HG03558 (cell line): ENCODE measurements around the gene VIPR2.
"Not testable (repeated sequence)": the region's sequence is repeated elsewhere in the genome, so short reads cannot be mapped to it uniquely, and the experiment has no call there.

Source experiments
- ATAC-seq: cut with Tn5 transposase; IDR thresholded peaks from one replicate; pipeline ENCODE4 v1.9.1; 2021; ENCODE audit warnings: moderate number of reproducible peaks; ENCODE audit not compliant: unreplicated experiment; ENCODE audit errors: extremely low read depth

The VIPR2 gene

DNA sequence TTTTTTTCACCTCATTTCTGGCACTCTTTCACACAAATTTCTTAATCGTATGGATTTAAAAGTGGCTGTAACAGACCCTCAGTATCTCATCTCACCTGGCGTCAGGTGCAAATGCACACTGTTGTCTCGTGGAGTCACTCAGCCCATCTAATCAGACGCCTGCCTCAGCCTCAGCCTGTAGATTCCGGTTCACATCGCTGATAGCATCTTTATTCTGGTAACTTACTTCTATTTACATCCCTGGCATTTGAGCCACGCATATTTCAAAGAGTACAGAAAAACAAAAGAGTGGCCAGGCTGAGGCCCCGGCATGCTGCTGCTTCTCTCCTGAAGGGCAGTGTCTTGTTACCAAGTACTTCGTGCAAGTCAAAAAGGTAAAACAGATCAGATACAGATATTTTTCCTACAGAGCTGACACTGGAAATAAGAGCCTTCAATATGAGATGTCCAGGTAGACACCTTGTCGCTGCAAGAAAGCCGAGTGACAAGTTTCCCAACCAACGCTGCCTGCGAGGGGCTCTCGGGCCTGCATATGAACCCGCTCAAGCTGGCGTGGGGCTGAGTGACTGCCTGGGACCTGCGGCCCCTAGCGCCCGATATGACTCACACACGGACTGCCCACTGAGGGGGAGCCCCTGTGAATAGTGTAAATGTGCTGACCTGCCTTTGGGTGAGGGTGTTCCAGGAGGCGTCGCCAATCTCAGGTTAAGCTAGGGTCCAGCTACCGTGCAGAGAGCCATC, 4.3 kb downstream of the VIPR2 start:
- ATAC-seq: no peak

DNA sequence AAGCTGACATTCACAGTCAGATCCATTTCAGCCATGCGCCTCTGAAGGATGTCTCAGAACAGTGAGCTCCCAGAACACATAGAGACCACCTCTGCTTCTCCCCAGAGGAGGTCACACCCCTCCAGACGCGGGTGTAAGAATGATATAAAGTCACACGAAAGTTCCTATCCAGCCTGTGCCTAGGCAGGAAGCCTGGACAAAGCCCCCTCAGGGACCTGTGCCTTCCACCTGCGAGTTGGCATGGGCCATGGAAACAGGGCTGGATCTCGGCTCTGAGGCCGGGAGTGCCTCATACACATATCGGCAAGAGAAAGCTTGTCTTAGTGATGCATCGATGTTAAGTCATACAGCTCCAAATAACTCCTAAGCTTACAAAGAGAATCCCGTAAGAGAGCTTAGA, 5.0 kb downstream of the VIPR2 start:
- ATAC-seq: no peak

DNA sequence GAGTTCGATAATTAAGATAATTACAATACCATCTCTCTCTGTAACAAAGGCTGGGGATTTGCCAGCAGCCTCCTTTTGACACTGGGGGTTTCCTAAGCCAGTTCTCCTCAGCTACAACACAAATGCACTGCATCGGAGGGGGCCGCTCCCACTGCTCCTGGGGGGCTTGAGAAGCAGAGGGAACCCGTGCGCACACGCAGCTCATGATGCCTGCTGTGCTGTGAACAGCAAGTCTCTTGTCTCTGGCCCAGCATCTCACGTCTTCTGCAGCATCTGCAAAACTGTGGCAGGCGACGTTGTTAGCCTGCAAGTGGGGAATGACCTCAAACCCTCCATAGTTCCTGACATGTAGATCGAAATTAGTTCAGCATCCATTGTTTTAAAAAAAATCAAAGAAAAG, 5.5 kb downstream of the VIPR2 start:
- no peak for ATAC-seq

- ATAC-seq: no peak
Observed at GRCh38 chr7:159138508-159138907, 6.2 kb downstream of the VIPR2 start.

DNA sequence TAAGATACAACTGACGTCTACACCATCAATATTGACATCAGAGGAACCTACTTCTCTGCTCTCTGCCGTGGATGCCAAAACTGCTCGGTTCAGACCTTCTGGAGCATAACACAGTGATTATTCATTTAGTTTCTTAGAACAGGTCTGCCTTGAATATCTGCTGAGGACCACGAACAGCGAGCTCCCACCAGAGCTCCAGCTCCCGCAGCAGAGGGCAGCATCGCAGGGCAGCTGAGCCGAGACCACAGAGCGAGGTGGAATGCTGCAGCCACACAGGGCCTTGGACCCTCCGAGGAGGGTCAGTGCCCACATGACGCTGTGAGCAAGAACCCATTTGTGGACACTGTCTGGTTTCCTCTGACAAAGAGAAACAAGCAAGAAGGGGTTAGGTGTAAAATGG, 6.8 kb downstream of the VIPR2 start:
- no peak for ATAC-seq

DNA sequence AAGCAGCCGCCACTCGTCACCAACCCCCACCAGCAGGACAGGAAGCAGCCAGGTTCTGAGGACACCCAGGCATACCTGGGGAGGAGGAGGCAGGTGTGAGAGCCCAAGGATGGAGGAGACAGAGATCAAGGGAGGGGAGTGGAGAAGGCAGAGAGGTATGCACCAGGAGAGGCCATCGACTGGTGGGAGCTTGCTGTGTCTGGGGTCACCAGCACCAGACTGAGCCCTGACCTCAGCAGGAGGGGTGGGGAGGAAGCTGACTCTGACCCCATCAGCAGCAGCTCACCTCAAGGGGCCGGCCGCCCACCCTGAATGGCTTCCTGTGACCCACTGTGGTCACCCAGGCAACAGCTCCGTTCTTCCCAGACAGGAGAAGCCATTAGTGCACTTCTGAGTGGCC, 7.8 kb downstream of the VIPR2 start:
- no peak for ATAC-seq

GRCh38 chr7:159136442-159136841, 8.2 kb downstream of the VIPR2 start:
- no peak for ATAC-seq

- no peak for ATAC-seq
Observed at GRCh38 chr7:159136013-159136412, 8.7 kb downstream of the VIPR2 start.

DNA sequence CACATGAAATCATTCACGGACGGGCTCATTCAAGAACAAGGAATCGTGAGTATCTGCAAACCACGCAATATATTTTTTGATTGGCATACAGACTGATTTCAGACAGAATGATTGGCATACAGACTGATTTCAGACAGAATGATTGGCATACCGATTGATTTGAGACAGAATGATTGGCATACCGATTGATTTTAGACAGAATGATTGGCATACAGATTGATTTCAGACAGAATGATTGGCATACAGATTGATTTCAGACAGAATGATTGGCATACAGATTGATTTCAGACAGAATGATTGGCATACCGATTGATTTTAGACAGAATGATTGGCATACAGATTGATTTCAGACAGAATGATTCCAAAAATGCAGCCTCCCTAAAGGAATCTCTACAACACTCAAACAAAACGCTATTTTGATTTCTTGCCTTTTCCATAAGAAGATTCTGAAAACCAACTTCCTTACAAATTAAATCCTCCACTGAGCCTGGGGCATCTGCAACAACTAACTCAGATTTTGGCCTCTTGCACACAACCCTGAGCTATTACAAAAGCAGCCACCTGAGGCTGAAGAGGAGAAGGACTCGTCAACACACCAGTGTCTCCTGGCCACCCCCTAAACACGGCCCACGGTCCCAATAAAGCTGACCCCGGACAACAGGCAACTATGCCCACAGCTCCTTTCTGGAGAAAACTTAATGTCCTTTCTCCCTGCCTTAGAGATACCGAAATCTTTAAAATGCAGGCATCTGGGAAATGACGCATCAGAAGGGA, 11.8 kb downstream of the VIPR2 start:
- ATAC-seq: not testable (repeated sequence)

GRCh38 chr7:159130820-159131219, 13.8 kb downstream of the VIPR2 start:
- no peak for ATAC-seq

GRCh38 chr7:159130199-159130775, 14.4 kb downstream of the VIPR2 start:
- no peak for ATAC-seq

DNA sequence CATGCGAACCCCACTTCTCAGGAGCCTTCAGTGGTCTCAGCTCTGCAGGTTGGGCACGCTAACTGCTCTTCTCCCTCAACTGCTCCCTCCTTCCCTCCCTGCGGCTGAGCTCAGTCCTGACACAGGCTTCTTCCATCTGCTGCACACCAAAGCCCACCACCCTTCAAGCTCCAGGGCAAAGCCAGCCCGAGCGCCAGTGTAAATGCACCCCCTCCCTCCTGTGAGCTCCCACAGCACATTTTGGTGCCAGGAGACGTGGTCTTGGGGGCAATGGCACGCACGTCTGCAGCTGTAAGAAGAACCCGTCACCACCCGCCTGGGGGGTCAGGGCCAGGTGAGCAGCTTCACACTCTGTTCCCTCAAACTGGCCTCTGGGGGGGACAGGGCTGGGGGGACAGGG, 15.9 kb downstream of the VIPR2 start:
- no peak for ATAC-seq

DNA sequence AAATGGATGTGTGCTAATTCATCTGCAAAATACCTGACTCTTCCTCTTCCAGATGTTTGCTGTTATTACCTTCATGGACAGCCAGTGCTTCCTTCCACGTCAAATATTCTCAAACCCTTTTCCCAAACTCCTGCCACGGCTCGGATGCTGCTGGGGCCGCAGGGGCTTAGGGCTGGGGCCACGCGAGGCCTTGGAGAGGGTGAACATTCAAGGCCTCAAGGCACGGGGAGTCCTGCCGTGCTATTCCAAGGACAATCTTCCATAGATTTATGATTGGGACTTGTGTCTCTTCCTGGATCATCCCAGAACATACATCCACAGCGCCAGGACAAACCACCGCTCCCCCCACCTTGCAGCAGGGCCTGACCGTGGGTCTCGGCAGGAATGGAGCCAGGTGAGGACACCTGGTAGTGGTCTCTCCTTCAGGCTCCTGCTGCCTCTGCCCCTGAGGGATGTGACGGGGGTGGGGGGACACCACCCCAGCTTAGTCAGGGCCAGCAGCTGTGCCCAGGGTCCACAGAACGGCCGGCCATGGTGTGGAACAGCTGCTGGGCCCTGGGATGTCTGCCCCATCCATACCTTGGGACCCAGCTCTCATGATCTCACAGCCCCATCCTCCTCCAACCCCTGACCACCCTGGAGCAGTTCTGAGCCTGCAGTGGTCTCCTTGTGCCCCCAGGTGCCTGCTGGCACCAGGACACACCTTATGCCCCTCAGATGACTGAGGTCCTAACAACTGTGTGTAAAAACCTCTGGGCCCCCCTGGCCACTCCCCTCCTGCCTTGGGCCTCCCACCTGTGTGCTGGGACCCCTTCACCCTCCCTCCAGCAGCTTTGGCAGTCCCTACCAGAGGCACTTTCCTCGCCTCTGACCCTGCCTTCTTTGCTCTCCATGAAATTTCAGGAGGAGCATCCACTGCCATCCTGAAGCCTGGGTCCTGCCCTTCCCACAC, 16.7 kb downstream of the VIPR2 start:
- no peak for ATAC-seq

DNA sequence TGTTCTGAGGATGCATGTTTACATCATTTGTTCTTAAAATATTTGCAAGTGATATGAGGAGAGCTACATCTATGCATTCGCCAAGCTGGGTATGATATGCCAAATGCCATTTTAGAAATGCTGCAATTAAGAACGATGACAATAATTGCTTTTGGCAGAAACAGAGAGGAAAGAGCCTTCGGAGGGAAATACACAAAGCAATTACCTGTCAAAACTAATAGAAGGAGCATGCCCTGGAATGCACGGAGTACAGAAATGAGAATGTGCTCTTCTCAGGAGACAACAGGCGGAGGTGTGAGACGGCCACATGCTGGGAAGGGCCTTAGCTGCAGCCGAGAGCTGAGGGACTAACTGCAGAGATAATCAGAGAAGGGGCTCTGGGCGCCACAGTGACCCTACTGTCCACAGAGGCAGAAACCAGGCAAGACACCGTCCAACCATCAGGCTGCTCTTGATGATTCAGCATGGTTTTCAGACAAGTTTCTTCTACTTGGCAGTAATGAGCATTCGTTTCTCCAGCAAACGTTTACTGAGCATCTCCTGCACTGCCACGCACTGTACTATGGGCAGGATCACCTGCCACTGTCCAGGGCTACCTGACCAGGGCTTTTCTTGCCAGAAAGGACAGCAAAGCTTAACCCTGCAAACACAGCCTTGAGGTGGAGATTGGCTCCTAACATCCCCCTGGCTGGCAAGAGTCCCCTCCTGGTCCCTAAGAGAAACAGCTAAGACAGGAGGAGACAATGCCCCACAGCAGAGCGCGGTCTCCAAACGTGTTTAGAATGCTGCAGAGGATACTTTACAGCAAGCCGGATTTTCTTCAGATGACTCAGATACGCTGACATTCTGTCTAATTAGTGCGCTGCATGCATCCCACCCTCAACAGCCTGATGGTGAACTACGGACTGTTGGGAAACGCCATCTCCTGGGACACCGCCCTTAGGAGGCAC, 18.1 kb downstream of the VIPR2 start:
- no peak for ATAC-seq

DNA sequence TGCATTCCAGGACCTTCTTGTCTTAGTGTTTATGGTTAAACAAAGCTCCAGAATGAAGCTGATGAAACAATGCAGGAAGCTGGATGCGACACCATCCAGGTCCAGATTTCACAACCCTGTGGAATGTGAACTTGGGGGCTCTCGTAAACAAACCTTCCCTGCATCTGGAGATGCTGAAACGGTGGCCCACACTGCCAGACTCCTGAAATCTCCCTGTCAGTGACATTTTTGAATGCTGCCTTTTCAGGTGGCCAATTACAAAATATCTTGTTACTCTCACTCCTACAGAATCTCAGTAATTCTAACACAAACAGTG, 18.8 kb downstream of the VIPR2 start:
- no peak for ATAC-seq

- no peak for ATAC-seq
Observed at GRCh38 chr7:159125104-159125954, 19.3 kb downstream of the VIPR2 start.

DNA sequence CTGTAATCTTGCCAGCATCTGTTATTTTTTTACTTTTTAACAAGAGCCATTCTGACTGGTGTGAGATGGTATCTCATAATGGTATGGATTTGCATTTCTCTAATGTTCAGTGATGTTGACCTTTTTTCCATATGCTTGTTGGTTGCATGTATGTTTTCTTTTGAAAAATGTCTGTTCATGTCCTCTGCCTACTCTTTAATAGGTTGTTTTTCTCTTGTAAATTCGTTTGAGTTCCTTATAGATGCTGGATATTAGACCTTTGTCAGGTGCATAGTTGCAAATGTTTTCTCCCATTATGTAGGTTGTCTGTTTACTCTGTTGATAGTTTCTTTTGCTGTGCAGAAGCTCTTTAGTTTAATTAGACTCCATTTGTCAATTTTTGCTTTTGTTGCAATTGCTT, 20.9 kb downstream of the VIPR2 start:
- ATAC-seq: not testable (repeated sequence)

DNA sequence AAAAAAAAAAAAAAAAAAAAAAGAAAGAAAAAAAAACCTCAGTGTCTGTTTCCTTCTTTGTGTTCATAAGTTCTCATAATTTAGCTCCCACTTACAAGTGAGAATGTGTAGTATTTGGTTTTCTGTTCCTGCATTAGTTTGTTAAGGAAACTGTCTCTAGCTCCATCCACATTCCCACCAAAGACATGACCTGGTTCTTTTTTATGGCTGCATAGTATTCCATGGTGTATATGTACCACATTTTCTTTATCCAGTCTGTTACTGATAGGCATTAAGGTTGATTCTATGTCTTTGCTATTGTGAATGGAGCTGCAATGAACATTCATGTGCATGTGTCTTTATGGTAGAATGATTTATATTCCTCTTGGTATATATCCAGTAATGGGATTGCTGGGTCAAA, 21.4 kb downstream of the VIPR2 start:
- not testable (repeated sequence) for ATAC-seq

- no peak for ATAC-seq
Observed at GRCh38 chr7:159122276-159122675, 22.4 kb downstream of the VIPR2 start.
